HepG2 (cell line): ENCODE measurements around the gene PLK5. TPM values are rescaled to one million over a fixed set of nuclear protein-coding genes. Genes with fewer than 3 reads are reported as not detected.

ENCODE experiments used
- CBX2 ChIP-seq, 2 experiments: fragments of 200-600 bp in 1 of 2; sonication (generic); formaldehyde crosslinking in 1 of 2; IDR thresholded peaks; 2 replicates each; pipeline versions ENCODE4 v1.7.0 to v1.8.1; 2018 to 2022; ENCODE audit warnings: low read depth in 2 of 2, low read length in 1 of 2, mild to moderate bottlenecking in 1 of 2, missing genetic modification reagents in 1 of 2
- DDIT3 ChIP-seq: sonication (generic); formaldehyde crosslinking; IDR thresholded peaks from 2 replicates; pipeline ENCODE4 v1.4.0; 2020; ENCODE audit warnings: mild to moderate bottlenecking, missing genetic modification reagents
- FOXK2 ChIP-seq: fragments of 450-650 bp; IDR thresholded peaks from 2 replicates; pipeline ENCODE4 v1.6.1; 2016
- HNF4G ChIP-seq, 2 experiments: sonication (generic) in 1 of 2; formaldehyde crosslinking in 1 of 2; IDR thresholded peaks; 2 replicates each; pipeline versions ENCODE4 v1.4.0 to v1.6.1; 2011 to 2020; ENCODE audit warnings: borderline replicate concordance in 2 of 2, low read depth in 2 of 2, mild to moderate bottlenecking in 2 of 2, low read length in 1 of 2, missing genetic modification reagents in 1 of 2, moderate library complexity in 1 of 2
- HNRNPH1 ChIP-seq: fragments of 200-400 bp; formaldehyde crosslinking; optimal IDR thresholded peaks from 2 replicates; pipeline ENCODE3; 2017; ENCODE audit warnings: mild to moderate bottlenecking, low read depth, low read length
- KDM3A ChIP-seq: IDR thresholded peaks from 2 replicates; pipeline ENCODE4 v1.6.1; 2018; ENCODE audit warnings: low read depth, missing compliant biosample characterization
- MATR3 ChIP-seq: sonication (generic); formaldehyde crosslinking; IDR thresholded peaks from 2 replicates; pipeline ENCODE4 v1.4.0; 2020; ENCODE audit warnings: missing genetic modification reagents
- MED1 ChIP-seq: sonication (generic); formaldehyde crosslinking; IDR thresholded peaks from 2 replicates; pipeline ENCODE4 v1.4.0; 2020; ENCODE audit warnings: missing genetic modification reagents
- MTERF4 ChIP-seq: sonication (generic); formaldehyde crosslinking; IDR thresholded peaks from 2 replicates; pipeline ENCODE4 v1.8.0; 2023; ENCODE audit warnings: mild to moderate bottlenecking, missing genetic modification reagents
- RAD21 ChIP-seq: fragments of 450-650 bp; formaldehyde crosslinking; IDR thresholded peaks from 2 replicates; pipeline ENCODE4 v1.5.0; 2020; ENCODE audit warnings: mild to moderate bottlenecking
- RFXAP ChIP-seq: sonication (generic); formaldehyde crosslinking; IDR thresholded peaks from 2 replicates; pipeline ENCODE4 v1.4.0; 2020; ENCODE audit warnings: missing genetic modification reagents, borderline replicate concordance
- RXRB ChIP-seq: IDR thresholded peaks from 2 replicates; pipeline ENCODE4 v1.6.1; 2016; ENCODE audit warnings: borderline replicate concordance, missing genetic modification reagents, missing compliant biosample characterization
- SYNCRIP ChIP-seq: fragments of 200-400 bp; formaldehyde crosslinking; IDR thresholded peaks from 2 replicates; pipeline ENCODE4 v1.6.1; 2018; ENCODE audit warnings: mild to moderate bottlenecking, low read depth, low read length; ENCODE audit not compliant: insufficient read depth
- XBP1 ChIP-seq: sonication (generic); formaldehyde crosslinking; IDR thresholded peaks from 2 replicates; pipeline ENCODE4 v1.5.0; 2020; ENCODE audit warnings: missing genetic modification reagents
- ZBTB20 ChIP-seq: sonication (generic); formaldehyde crosslinking; IDR thresholded peaks from 2 replicates; pipeline ENCODE4 v1.8.1; 2023; ENCODE audit warnings: missing genetic modification reagents, low read depth, mild to moderate bottlenecking, borderline replicate concordance
- ZFX ChIP-seq: sonication (generic); formaldehyde crosslinking; IDR thresholded peaks from 2 replicates; pipeline ENCODE4 v1.4.0; 2020; ENCODE audit warnings: mild to moderate bottlenecking, low read depth, missing genetic modification reagents, moderate library complexity
- ZMYM3 ChIP-seq: sonication (generic); formaldehyde crosslinking; IDR thresholded peaks from 2 replicates; pipeline ENCODE4 v1.5.1; 2020; ENCODE audit warnings: mild to moderate bottlenecking, missing genetic modification reagents
- ZNF143 ChIP-seq: sonication (generic); formaldehyde crosslinking; IDR thresholded peaks from 2 replicates; pipeline ENCODE4 v1.4.0; 2020; ENCODE audit warnings: missing genetic modification reagents
- ZNF292 ChIP-seq: sonication (generic); formaldehyde crosslinking; IDR thresholded peaks from 2 replicates; pipeline ENCODE4 v1.8.1; 2022; ENCODE audit warnings: mild to moderate bottlenecking, low read depth, missing genetic modification reagents, borderline replicate concordance
- ZNF414 ChIP-seq: sonication (generic); formaldehyde crosslinking; IDR thresholded peaks from 2 replicates; pipeline ENCODE4 v1.5.0; 2020; ENCODE audit warnings: missing genetic modification reagents
- ZNF629 ChIP-seq: sonication (generic); formaldehyde crosslinking; conservative IDR thresholded peaks from 2 replicates; pipeline ENCODE4 v1.5.0; 2020; ENCODE audit warnings: missing genetic modification reagents
- ZNF746 ChIP-seq: sonication (generic); formaldehyde crosslinking; IDR thresholded peaks from 2 replicates; pipeline ENCODE4 v1.8.0; 2022; ENCODE audit warnings: mild to moderate bottlenecking, missing genetic modification reagents
- polyA plus RNA-seq, 8 experiments: library from polyadenylated mRNA; depleted of rRNA in 3 of 8; stranded (reverse) in 7 of 8; unstranded in 1 of 8; fragments of >200 nt; fragmentation: Illumina TruSeq in 4 of 8; extraction: Trizol in 4 of 8; gene quantifications; 2 replicates each; pipeline versions ENCODE4 v1.2.1 to v1.2.3, GENCODE V29; 2011 to 2016; ENCODE audit warnings: low read depth in 4 of 8, missing spikeins in 1 of 8, mixed read lengths in 1 of 8; ENCODE audit not compliant: insufficient read depth in 1 of 8
- total RNA-seq, 5 experiments: library from RNA; depleted of rRNA; stranded (reverse); fragments of >200 nt; fragmentation: Illumina TruSeq; extraction: Trizol; gene quantifications; 2 replicates each; pipeline ENCODE4 v1.2.3, GENCODE V29; 2016; ENCODE audit warnings: low read depth in 1 of 5

PLK5 gene
- total and polyA plus RNA-seq, 2 of the 13 experiments (the other 11 are each of a cell fraction or from before 2014, with no cell fraction given): not detected

DNA sequence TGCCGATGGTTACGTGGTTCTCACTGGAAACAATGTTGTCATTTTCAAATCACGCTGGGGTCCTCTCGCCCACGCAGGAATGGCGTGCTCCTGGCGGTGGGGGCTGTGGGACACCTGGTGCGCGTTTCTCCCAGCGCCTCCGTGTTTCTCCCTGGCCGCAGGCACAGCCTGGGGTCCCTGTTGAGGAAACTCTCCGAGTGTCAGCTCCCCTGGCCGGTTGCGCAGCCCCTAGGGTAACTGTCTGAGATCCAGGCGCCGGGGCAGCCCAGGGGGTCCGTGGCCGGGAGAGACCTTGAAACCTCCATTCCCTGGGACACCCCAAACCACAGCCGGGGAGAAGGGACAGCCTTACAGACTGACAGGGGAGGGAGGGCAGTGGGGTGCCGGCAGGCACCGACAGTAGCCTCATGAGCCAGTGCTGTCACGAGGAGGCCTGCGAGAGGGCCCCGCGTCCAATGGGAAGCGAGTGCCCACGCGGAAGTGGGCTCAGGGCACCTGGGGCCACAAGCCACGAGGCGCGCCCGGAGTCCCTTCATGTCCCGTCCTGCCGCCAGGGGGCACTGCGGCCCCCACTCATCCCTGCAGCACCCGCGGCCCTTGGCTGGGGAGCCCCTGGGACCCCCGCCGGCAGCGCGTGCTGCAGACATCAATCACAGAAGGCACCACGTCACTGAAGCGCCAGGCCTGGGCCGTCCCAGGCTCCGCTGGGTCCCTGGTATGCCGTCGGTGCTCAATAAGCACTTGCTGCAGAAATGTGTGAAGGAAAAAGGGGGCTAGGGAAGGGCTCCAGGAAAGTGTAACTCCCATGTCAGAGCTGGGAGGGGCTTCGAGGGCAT is 20.6 kb upstream of the PLK5 start (continued):
- TF ChIP-seq DDIT3 (CRISPR knock-in tag): no peak
- peak; percentile 37; the same call in 1 of the 2 replicates for TF ChIP-seq ZNF143 (CRISPR knock-in tag)
- no peak for TF ChIP-seq HNF4G (IDR thresholded peaks at IDR 0.05; ENCODE audit: borderline replicate concordance, low read depth, low read length)
- TF ChIP-seq HNF4G (CRISPR knock-in tag; IDR thresholded peaks at IDR 0.05; ENCODE audit: borderline replicate concordance, low read depth): no peak
- TF ChIP-seq RAD21 (CRISPR knock-in tag): peak; percentile 50; the same call in 1 of the 2 replicates
- no peak; the same call in 1 of the 2 replicates for TF ChIP-seq RXRB (CRISPR knock-in tag)
- TF ChIP-seq HNRNPH1: no peak
- TF ChIP-seq MED1: no peak; the same call in 1 of the 2 replicates
- TF ChIP-seq MATR3 (CRISPR knock-in tag): no peak
- TF ChIP-seq KDM3A (CRISPR knock-in tag): peak; percentile 27; the same call in 1 of the 2 replicates
- no peak for TF ChIP-seq FOXK2
- 0 out of 2 replicates have a peak, but pooled peaks have one; percentile 42 for TF ChIP-seq ZNF746 (CRISPR knock-in tag)
- TF ChIP-seq ZNF629 (CRISPR knock-in tag): no peak
- TF ChIP-seq ZNF292 (CRISPR knock-in tag): no peak
- TF ChIP-seq XBP1 (CRISPR knock-in tag): no peak
- no peak for TF ChIP-seq ZBTB20 (CRISPR knock-in tag)
- no peak for TF ChIP-seq ZNF414 (CRISPR knock-in tag)
- peak; percentile 28; the same call in 1 of the 2 replicates for TF ChIP-seq ZFX (CRISPR knock-in tag)
- no peak for TF ChIP-seq ZMYM3
- no peak; the same call in 1 of the 2 replicates for TF ChIP-seq MTERF4 (CRISPR knock-in tag)
- no peak for TF ChIP-seq RFXAP (CRISPR knock-in tag)
- no peak for TF ChIP-seq CBX2 (IDR thresholded peaks at IDR 0.05; ENCODE audit: low read depth, low read length)
- TF ChIP-seq CBX2 (CRISPR knock-in tag; IDR thresholded peaks at IDR 0.05; ENCODE audit: low read depth): no peak
- no peak for TF ChIP-seq SYNCRIP
